Measurements from ENCODE around the gene MUC12. TPM values are rescaled to one million over a fixed set of nuclear protein-coding genes. Genes with fewer than 3 reads are reported as not detected.
"Not testable (repeated sequence)": the region's sequence is repeated elsewhere in the genome, so short reads cannot be mapped to it uniquely, and the experiment has no call there.

MUC12 gene
- total RNA-seq, 4 donors from 2014 or later = 4.8 to 31.8 (median 9.0) TPM

DNA sequence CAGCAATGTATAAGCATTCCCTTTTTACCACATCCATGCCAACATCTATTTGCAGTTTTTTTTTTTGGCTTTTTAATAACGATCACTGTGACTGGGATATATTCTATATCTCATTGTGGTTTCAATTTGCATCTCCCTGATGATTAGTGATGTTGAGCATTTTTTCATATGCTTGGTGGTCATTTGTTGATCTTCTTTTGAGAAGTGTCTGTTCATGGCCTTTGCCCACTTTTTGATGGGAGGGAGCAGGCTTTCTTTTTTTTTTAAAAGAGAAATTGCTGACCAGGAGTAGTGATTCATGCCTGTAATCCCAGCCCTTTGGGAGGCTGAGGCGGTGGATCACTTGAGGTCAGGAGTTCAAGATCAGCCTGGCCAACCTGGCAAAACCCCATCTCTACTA, 54.5 kb downstream of the MUC12 start:
- DNase-seq = no peak
- no peaks in the 10 kb centered on the region for H3K9me3 ChIP-seq
- H3K4me1 ChIP-seq = peaks cover 0 to 16% (median 2%) of the 10 kb centered on the region in 4 donors
- H3K27ac ChIP-seq = peak overlapping the region in 2 of 4 donors; percentile 98
- peaks cover 0 to 28% (median 0%) of the 10 kb centered on the region in 3 donors for H3K36me3 ChIP-seq
- H3K4me3 ChIP-seq = peak overlapping the region in 2 of 4 donors; percentile 62 to 75
- no peaks in the 10 kb centered on the region for H3K27me3 ChIP-seq
- TF ChIP-seq, protein P1, sequence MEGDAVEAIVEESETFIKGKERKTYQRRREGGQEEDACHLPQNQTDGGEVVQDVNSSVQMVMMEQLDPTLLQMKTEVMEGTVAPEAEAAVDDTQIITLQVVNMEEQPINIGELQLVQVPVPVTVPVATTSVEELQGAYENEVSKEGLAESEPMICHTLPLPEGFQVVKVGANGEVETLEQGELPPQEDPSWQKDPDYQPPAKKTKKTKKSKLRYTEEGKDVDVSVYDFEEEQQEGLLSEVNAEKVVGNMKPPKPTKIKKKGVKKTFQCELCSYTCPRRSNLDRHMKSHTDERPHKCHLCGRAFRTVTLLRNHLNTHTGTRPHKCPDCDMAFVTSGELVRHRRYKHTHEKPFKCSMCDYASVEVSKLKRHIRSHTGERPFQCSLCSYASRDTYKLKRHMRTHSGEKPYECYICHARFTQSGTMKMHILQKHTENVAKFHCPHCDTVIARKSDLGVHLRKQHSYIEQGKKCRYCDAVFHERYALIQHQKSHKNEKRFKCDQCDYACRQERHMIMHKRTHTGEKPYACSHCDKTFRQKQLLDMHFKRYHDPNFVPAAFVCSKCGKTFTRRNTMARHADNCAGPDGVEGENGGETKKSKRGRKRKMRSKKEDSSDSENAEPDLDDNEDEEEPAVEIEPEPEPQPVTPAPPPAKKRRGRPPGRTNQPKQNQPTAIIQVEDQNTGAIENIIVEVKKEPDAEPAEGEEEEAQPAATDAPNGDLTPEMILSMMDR (IDR thresholded peaks at IDR 0.05) = no peak

GRCh38 chr7:101031082-101031481, 61.7 kb downstream of the MUC12 start:
- DNase-seq = no peak
- Histone ChIP-seq H3K36me3 (peaks cover 0 to 78% (median 0%) of the 10 kb centered on the region in 3 donors), H3K9me3 (no peaks in the 10 kb centered on the region), H3K27ac (no peak overlapping the region), H3K4me1 (no peaks in the 10 kb centered on the region), H3K27me3 (no peaks in the 10 kb centered on the region), H3K4me3 (no peak overlapping the region)
- TF ChIP-seq POLR2A (IDR thresholded peaks at IDR 0.05) = no peak
- TF ChIP-seq, protein P1 (IDR thresholded peaks at IDR 0.05) = no peak

DNA sequence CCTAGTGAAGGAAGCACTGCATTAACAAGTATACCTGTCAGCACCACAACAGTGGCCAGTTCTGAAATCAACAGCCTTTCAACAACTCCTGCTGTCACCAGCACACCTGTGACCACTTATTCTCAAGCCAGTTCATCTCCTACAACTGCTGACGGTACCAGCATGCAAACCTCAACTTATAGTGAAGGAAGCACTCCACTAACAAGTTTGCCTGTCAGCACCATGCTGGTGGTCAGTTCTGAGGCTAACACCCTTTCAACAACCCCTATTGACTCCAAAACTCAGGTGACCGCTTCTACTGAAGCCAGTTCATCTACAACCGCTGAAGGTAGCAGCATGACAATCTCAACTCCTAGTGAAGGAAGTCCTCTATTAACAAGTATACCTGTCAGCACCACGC, 66.6 kb downstream of the MUC12 start:
- no peaks in the 10 kb centered on the region for H3K9me3 ChIP-seq
- H3K27me3 ChIP-seq = no peaks in the 10 kb centered on the region
- DNase-seq = peak in 1 of 3 donors; percentile 14
- H3K36me3 ChIP-seq = peaks cover 0 to 100% (median 0%) of the 10 kb centered on the region in 3 donors
- H3K4me3 ChIP-seq = no peak overlapping the region
- TF ChIP-seq POLR2A (IDR thresholded peaks at IDR 0.05) = no peak
- TF ChIP-seq, protein P1 (IDR thresholded peaks at IDR 0.05) = no peak
- H3K4me1 ChIP-seq = no peaks in the 10 kb centered on the region
- no peak overlapping the region for H3K27ac ChIP-seq

GRCh38 chr7:101041283-101041682, 71.9 kb downstream of the MUC12 start:
- not testable (repeated sequence) for DNase-seq, H3K27ac ChIP-seq, H3K4me3 ChIP-seq, H3K27me3 ChIP-seq, H3K9me3 ChIP-seq, H3K4me1 ChIP-seq
- peaks cover 0 to 85% (median 0%) of the 10 kb centered on the region in 3 donors for H3K36me3 ChIP-seq

DNA sequence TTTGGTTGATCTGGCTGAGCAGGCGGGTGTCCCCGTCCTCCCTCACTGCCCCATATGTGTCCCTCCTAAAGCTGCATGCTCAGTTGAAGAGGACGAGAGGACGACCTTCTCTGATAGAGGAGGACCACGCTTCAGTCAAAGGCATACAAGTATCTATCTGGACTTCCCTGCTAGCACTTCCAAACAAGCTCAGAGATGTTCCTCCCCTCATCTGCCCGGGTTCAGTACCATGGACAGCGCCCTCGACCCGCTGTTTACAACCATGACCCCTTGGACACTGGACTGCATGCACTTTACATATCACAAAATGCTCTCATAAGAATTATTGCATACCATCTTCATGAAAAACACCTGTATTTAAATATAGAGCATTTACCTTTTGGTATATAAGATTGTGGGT, 89.0 kb downstream of the MUC12 start:
- no peaks in the 10 kb centered on the region for H3K9me3 ChIP-seq
- no peaks in the 10 kb centered on the region for H3K4me1 ChIP-seq
- H3K36me3 ChIP-seq = peaks cover 0 to 46% (median 0%) of the 10 kb centered on the region in 3 donors
- H3K27me3 ChIP-seq = no peaks in the 10 kb centered on the region
- peak; percentile 21 to 63 (median 59) for DNase-seq
- no peak overlapping the region for H3K4me3 ChIP-seq
- H3K27ac ChIP-seq = no peak overlapping the region
- TF ChIP-seq POLR2A (IDR thresholded peaks at IDR 0.05) = no peak
- TF ChIP-seq, protein P1 (IDR thresholded peaks at IDR 0.05) = no peak

DNA sequence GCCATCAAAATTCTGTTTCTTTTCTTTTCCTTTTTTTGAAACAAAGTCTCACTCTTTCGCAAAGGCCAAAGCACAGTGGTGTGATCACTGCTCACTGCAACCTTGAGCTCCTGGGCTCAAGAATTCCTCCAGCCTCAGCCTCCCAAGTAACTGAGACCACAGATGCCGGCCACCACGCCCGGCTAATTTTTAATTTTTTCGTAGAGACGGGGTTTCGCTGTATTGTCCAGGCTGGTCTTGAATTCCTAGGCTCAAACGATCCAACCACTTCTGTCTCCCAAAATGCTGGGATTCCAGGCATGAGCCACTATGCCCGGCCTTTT, 90.2 kb downstream of the MUC12 start:
- no peak overlapping the region for H3K27ac ChIP-seq
- no peak for DNase-seq
- no peaks in the 10 kb centered on the region for H3K9me3 ChIP-seq
- no peaks in the 10 kb centered on the region for H3K27me3 ChIP-seq
- no peaks in the 10 kb centered on the region for H3K4me1 ChIP-seq
- no peak overlapping the region for H3K4me3 ChIP-seq
- no peak for TF ChIP-seq POLR2A (IDR thresholded peaks at IDR 0.05)
- TF ChIP-seq, protein P1 (IDR thresholded peaks at IDR 0.05) = peak in 1 of 6 experiments; percentile 0
- peaks cover 0 to 39% (median 0%) of the 10 kb centered on the region in 3 donors for H3K36me3 ChIP-seq
